KOPT-K1 (cell line): ENCODE measurements around the gene TMEM109.
A peak's percentile ranks its signal among the peaks of the same experiment; 100 is the strongest.

Experiments
- H3K27ac ChIP-seq: fragments of 200-600 bp; sonication (generic); 2 replicates; pipeline ENCODE4 v1.5.1; 2016; ENCODE audit warnings: antibody characterized with exemption, mild to moderate bottlenecking, low read depth, low read length; ENCODE audit not compliant: poor library complexity, severe bottlenecking
- H3K36me3 ChIP-seq: fragments of 200-600 bp; sonication (generic); 2 replicates; pipeline ENCODE4 v1.5.1; 2017; ENCODE audit warnings: antibody characterized with exemption, mild to moderate bottlenecking, low read length, moderate library complexity; ENCODE audit not compliant: insufficient read depth
- H3K9me3 ChIP-seq: fragments of 200-600 bp; sonication (generic); 2 replicates; pipeline ENCODE4 v1.5.1; 2017; ENCODE audit warnings: antibody characterized with exemption, low read length, mild to moderate bottlenecking; ENCODE audit not compliant: insufficient read depth, poor library complexity, severe bottlenecking

Gene TMEM109

GRCh38 chr11:60913793-60914632 lies at the start of gene TMEM109:
TMEM109 (plus strand) TSS chr11:60914158; CDS start chr11:60919694, 5,536 bp downstream.
- peaks cover 27% of the 10 kb centered on the region for H3K36me3 ChIP-seq
- no peaks in the 10 kb centered on the region for H3K9me3 ChIP-seq
- H3K27ac ChIP-seq: peak within 1 kb of the TSS; percentile 81

- no peaks in the 10 kb centered on the region for H3K9me3 ChIP-seq
- no peaks in the 10 kb centered on the region for H3K36me3 ChIP-seq
- H3K27ac ChIP-seq: peak overlapping the region; percentile 13
Observed at GRCh38 chr11:60864856-60865513, 49.0 kb upstream of the TMEM109 start.

GRCh38 chr11:60866911-60867870 lies 46.8 kb upstream of the TMEM109 start, which contains the start of gene ZP1:
ZP1 (plus strand) TSS chr11:60867542; CDS start chr11:60867562, 20 bp downstream.
- H3K9me3 ChIP-seq: no peaks in the 10 kb centered on the region
- no peaks in the 10 kb centered on the region for H3K36me3 ChIP-seq
- H3K27ac ChIP-seq: no peak within 1 kb of the TSS

- no peaks in the 10 kb centered on the region for H3K9me3 ChIP-seq
- H3K36me3 ChIP-seq: no peaks in the 10 kb centered on the region
- no peak overlapping the region for H3K27ac ChIP-seq
Observed at GRCh38 chr11:60867871-60868681, 45.9 kb upstream of the TMEM109 start.

GRCh38 chr11:60868682-60869450 lies 45.1 kb upstream of the TMEM109 start:
- Histone ChIP-seq H3K36me3 (no peaks in the 10 kb centered on the region), H3K27ac (no peak overlapping the region), H3K9me3 (no peaks in the 10 kb centered on the region)

- H3K9me3 ChIP-seq: no peaks in the 10 kb centered on the region
Observed at GRCh38 chr11:60869451-60869825, 44.5 kb upstream of the TMEM109 start.

GRCh38 chr11:60870276-60870675 lies 43.7 kb upstream of the TMEM109 start:
- Histone ChIP-seq H3K27ac (peak overlapping the region; percentile 81), H3K36me3 (no peaks in the 10 kb centered on the region), H3K9me3 (no peaks in the 10 kb centered on the region)

More at GRCh38 chr11:60869451-60869825, 44.5 kb upstream of the TMEM109 start:
- Histone ChIP-seq H3K27ac (no peak overlapping the region), H3K36me3 (no peaks in the 10 kb centered on the region)

- Histone ChIP-seq H3K27ac (peak overlapping the region; percentile 81), H3K9me3 (no peaks in the 10 kb centered on the region), H3K36me3 (no peaks in the 10 kb centered on the region)
Observed at GRCh38 chr11:60870733-60871377, 43.1 kb upstream of the TMEM109 start.

GRCh38 chr11:60871378-60872061 lies 42.4 kb upstream of the TMEM109 start:
- H3K36me3 ChIP-seq: no peaks in the 10 kb centered on the region
- H3K9me3 ChIP-seq: no peaks in the 10 kb centered on the region
- H3K27ac ChIP-seq: peak overlapping the region; percentile 81

GRCh38 chr11:60872124-60872960 lies 41.6 kb upstream of the TMEM109 start:
- Histone ChIP-seq H3K9me3 (no peaks in the 10 kb centered on the region), H3K36me3 (no peaks in the 10 kb centered on the region), H3K27ac (peak overlapping the region; percentile 81)

GRCh38 chr11:60872961-60873524 lies 40.9 kb upstream of the TMEM109 start:
- H3K36me3 ChIP-seq: 0 out of 2 replicates have a peak, but pooled peaks cover 3% of the 10 kb centered on the region
- peak overlapping the region; percentile 81 for H3K27ac ChIP-seq
- H3K9me3 ChIP-seq: no peaks in the 10 kb centered on the region

GRCh38 chr11:60873533-60873932 lies 40.4 kb upstream of the TMEM109 start:
- no peaks in the 10 kb centered on the region for H3K9me3 ChIP-seq
- H3K27ac ChIP-seq: peak overlapping the region; percentile 81
- H3K36me3 ChIP-seq: 0 out of 2 replicates have a peak, but pooled peaks cover 7% of the 10 kb centered on the region
